Neural progenitor cell (in vitro differentiated cells): Measurements from ENCODE around the gene TAF11. TPM values are rescaled to one million over a fixed set of nuclear protein-coding genes. Genes with fewer than 3 reads are reported as not detected.

Source experiments
- DNase-seq: peaks from one replicate; pipeline ENCODE4 v3.0.0-alpha.2; 2016; ENCODE audit warnings: low spot score
- H2AFZ ChIP-seq: fragments of 200-600 bp; sonication (generic); replicated peaks from 2 replicates; pipeline ENCODE4 v1.6.1; 2016; ENCODE audit warnings: antibody characterized with exemption
- H3F3A ChIP-seq: fragments of 200-600 bp; sonication (generic); 2 replicates; pipeline ENCODE4 v1.6.1; 2016; ENCODE audit warnings: antibody characterized with exemption, low read depth
- H3K27ac ChIP-seq: fragments of 200-600 bp; sonication (generic); 2 replicates; pipeline ENCODE4 v1.5.1; 2016; ENCODE audit warnings: mild to moderate bottlenecking
- H3K27me3 ChIP-seq: fragments of 200-600 bp; sonication (generic); 2 replicates; pipeline ENCODE4 v1.6.1; 2016; ENCODE audit warnings: mild to moderate bottlenecking, moderate library complexity
- H3K36me3 ChIP-seq: fragments of 200-600 bp; sonication (generic); 2 replicates; pipeline ENCODE4 v1.5.1; 2016
- H3K4me1 ChIP-seq: fragments of 200-600 bp; sonication (generic); 2 replicates; pipeline ENCODE4 v1.6.1; 2016; ENCODE audit warnings: mixed run types
- H3K4me2 ChIP-seq: fragments of 200-600 bp; sonication (generic); 2 replicates; pipeline ENCODE4 v1.6.1; 2016
- H3K4me3 ChIP-seq: fragments of 200-600 bp; sonication (generic); 2 replicates; pipeline ENCODE4 v1.5.1; 2016
- H3K79me2 ChIP-seq: fragments of 200-600 bp; sonication (generic); 2 replicates; pipeline ENCODE4 v1.6.1; 2016; ENCODE audit warnings: low read depth
- H3K9ac ChIP-seq: fragments of 200-600 bp; sonication (generic); 2 replicates; pipeline ENCODE4 v1.6.1; 2016
- H3K9me3 ChIP-seq: fragments of 200-600 bp; sonication (generic); 2 replicates; pipeline ENCODE4 v1.5.1; 2016; ENCODE audit warnings: low read depth
- H4K20me1 ChIP-seq: fragments of 200-600 bp; sonication (generic); 2 replicates; pipeline ENCODE4 v1.6.1; 2016; ENCODE audit warnings: low read depth
- H3K27ac Mint-ChIP-seq: 3 replicates; pipeline ENCODE4 v1.8.0; 2021; ENCODE audit warnings: mixed read lengths
- H3K27me3 Mint-ChIP-seq: 2 replicates; pipeline ENCODE4 v1.8.0; 2022; ENCODE audit warnings: low read depth, mild to moderate bottlenecking, inconsistent platforms, moderate library complexity, mixed read lengths; ENCODE audit not compliant: insufficient read depth
- H3K36me3 Mint-ChIP-seq: 3 replicates; pipeline ENCODE4 v1.8.0; 2021; ENCODE audit warnings: mixed read lengths
- H3K4me1 Mint-ChIP-seq: 3 replicates; pipeline ENCODE4 v1.8.0; 2021; ENCODE audit warnings: mixed read lengths
- H3K4me3 Mint-ChIP-seq: 3 replicates; pipeline ENCODE4 v1.8.0; 2021; ENCODE audit warnings: mild to moderate bottlenecking, moderate library complexity, mixed read lengths
- H3K9me3 Mint-ChIP-seq: 3 replicates; pipeline ENCODE4 v1.8.0; 2020; ENCODE audit warnings: mixed read lengths
- EZH2 ChIP-seq: fragments of 200-600 bp; sonication (generic); IDR thresholded peaks from 2 replicates; pipeline ENCODE4 v1.6.1; 2017; ENCODE audit warnings: antibody characterized with exemption, mild to moderate bottlenecking, moderate library complexity
- EZH2phosphoT487 ChIP-seq: fragments of 200-600 bp; sonication (generic); IDR thresholded peaks from 2 replicates; pipeline ENCODE4 v1.6.1; 2017; ENCODE audit warnings: antibody characterized with exemption
- total RNA-seq: library from RNA; depleted of rRNA; stranded (reverse); fragments of >200 nt; gene quantifications from 2 replicates; pipeline ENCODE4 v1.2.3, GENCODE V29; 2015; ENCODE audit warnings: low replicate concordance
- TF ChIP-seq, protein P1 (sequence below): fragments of 200-600 bp; sonication (generic); IDR thresholded peaks from 2 replicates; pipeline ENCODE4 v1.5.1; 2017; ENCODE audit warnings: antibody characterized with exemption, mild to moderate bottlenecking

TAF11 gene
- total RNA-seq, 1 donor from 2014 or later = 75.0 TPM

DNA sequence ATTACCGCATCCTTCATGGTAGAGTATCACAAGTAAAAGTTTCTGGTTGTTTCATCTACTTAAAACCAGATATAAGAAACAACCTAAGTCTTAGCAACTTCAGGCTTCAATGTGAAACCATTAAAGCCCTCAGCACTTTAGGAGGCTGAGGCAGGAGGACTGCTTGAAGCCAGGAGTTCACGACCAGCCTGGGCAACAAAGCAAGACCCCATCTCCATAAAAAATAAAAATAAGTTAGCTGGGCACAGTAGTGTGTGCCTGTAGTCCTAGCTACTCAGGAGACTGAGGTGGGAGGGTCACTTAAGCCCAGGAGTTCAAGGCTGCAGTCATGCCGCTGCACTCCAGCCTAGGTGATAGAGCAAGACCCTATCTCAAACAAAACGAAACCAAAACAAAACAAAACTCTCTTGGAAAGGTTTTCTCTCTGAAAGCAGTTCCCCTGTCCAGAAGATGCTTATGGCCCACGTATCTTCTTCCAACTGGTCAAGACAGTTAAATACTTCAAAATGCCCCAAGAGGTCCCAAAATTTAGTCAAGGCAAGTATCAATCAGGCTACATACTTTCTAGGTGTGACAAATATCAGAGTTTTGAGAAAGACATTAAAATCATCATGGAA is 9.9 kb downstream of the TAF11 start:
- DNase-seq = no peak
- Histone ChIP-seq H3K27ac (no peak overlapping the region), H3K4me3 (no peak overlapping the region), H4K20me1 (no peaks in the 10 kb centered on the region), H3K4me2 (no peak overlapping the region), H3K9ac (no peak overlapping the region), H3K79me2 (no peaks in the 10 kb centered on the region), H3K9me3 (no peaks in the 10 kb centered on the region), H3K4me1 (no peaks in the 10 kb centered on the region), H3F3A (peaks cover 28% of the 10 kb centered on the region), H3K36me3 (peaks cover 7% of the 10 kb centered on the region), H3K27me3 (no peaks in the 10 kb centered on the region), H2AFZ (no peak overlapping the region)
- Mint-ChIP-seq H3K9me3 (no peaks in the 10 kb centered on the region), H3K36me3 (peaks cover 10% of the 10 kb centered on the region), H3K4me1 (no peaks in the 10 kb centered on the region), H3K27ac (no peak overlapping the region), H3K4me3 (no peak overlapping the region), H3K27me3 (no peaks in the 10 kb centered on the region)
- no peak for TF ChIP-seq EZH2
- TF ChIP-seq, protein P1, sequence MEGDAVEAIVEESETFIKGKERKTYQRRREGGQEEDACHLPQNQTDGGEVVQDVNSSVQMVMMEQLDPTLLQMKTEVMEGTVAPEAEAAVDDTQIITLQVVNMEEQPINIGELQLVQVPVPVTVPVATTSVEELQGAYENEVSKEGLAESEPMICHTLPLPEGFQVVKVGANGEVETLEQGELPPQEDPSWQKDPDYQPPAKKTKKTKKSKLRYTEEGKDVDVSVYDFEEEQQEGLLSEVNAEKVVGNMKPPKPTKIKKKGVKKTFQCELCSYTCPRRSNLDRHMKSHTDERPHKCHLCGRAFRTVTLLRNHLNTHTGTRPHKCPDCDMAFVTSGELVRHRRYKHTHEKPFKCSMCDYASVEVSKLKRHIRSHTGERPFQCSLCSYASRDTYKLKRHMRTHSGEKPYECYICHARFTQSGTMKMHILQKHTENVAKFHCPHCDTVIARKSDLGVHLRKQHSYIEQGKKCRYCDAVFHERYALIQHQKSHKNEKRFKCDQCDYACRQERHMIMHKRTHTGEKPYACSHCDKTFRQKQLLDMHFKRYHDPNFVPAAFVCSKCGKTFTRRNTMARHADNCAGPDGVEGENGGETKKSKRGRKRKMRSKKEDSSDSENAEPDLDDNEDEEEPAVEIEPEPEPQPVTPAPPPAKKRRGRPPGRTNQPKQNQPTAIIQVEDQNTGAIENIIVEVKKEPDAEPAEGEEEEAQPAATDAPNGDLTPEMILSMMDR = no peak
- no peak for TF ChIP-seq EZH2phosphoT487

GRCh38 chr6:34877259-34877658 is 10.6 kb downstream of the TAF11 start:
- Histone ChIP-seq H3F3A (peaks cover 28% of the 10 kb centered on the region), H3K36me3 (peaks cover 7% of the 10 kb centered on the region)
- peaks cover 10% of the 10 kb centered on the region for H3K36me3 Mint-ChIP-seq

DNA sequence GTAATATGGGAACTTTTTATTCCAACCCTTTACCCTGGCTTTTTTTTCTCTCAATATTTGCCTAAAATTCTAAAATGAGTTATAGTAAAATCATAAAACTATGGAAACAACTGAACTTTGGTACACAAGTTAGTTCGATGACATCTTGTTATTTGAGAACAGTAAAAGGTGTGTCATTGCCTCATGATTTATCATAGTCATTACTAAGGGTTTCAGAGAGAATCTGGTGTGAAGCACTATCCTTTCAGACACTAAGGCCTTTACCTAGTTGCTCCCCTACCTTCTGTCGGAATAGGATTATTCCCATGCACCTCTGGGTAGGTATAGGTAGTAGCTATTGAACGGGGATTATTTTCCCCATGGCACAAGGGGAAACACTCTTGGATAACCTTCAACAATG is 11.4 kb downstream of the TAF11 start:
- H3K36me3 Mint-ChIP-seq = peaks cover 10% of the 10 kb centered on the region
- no peak overlapping the region for H3K27ac Mint-ChIP-seq
- no peak for TF ChIP-seq EZH2phosphoT487
- no peak for TF ChIP-seq EZH2
- TF ChIP-seq, protein P1 = no peak

More at GRCh38 chr6:34877259-34877658, 10.6 kb downstream of the TAF11 start:
- Mint-ChIP-seq H3K27ac (no peak overlapping the region), H3K4me3 (no peak overlapping the region), H3K9me3 (no peaks in the 10 kb centered on the region), H3K27me3 (no peaks in the 10 kb centered on the region), H3K4me1 (no peaks in the 10 kb centered on the region)
- H3K4me3 ChIP-seq = no peak overlapping the region
- no peaks in the 10 kb centered on the region for H3K4me1 ChIP-seq
- no peak overlapping the region for H3K4me2 ChIP-seq
- DNase-seq = no peak
- no peaks in the 10 kb centered on the region for H3K79me2 ChIP-seq
- H2AFZ ChIP-seq = no peak overlapping the region
- no peak for TF ChIP-seq EZH2
- TF ChIP-seq EZH2phosphoT487 = no peak
- no peaks in the 10 kb centered on the region for H4K20me1 ChIP-seq
- no peak overlapping the region for H3K27ac ChIP-seq
- H3K27me3 ChIP-seq = no peaks in the 10 kb centered on the region
- H3K9ac ChIP-seq = no peak overlapping the region
- no peaks in the 10 kb centered on the region for H3K9me3 ChIP-seq

More for the DNA sequence above, 11.4 kb downstream of the TAF11 start:
- H4K20me1 ChIP-seq = no peaks in the 10 kb centered on the region
- H3K9ac ChIP-seq = no peak overlapping the region
- H3K4me1 ChIP-seq = no peaks in the 10 kb centered on the region
- H3K4me3 ChIP-seq = no peak overlapping the region
- H3K9me3 ChIP-seq = no peaks in the 10 kb centered on the region
- H3K27ac ChIP-seq = no peak overlapping the region
- no peaks in the 10 kb centered on the region for H3K4me1 Mint-ChIP-seq
- no peak overlapping the region for H2AFZ ChIP-seq
- no peaks in the 10 kb centered on the region for H3K27me3 Mint-ChIP-seq
- peaks cover 7% of the 10 kb centered on the region for H3K36me3 ChIP-seq
- peaks cover 28% of the 10 kb centered on the region for H3F3A ChIP-seq
- no peak overlapping the region for H3K4me2 ChIP-seq
- H3K79me2 ChIP-seq = no peaks in the 10 kb centered on the region
- H3K27me3 ChIP-seq = no peaks in the 10 kb centered on the region
- DNase-seq = no peak
- no peak overlapping the region for H3K4me3 Mint-ChIP-seq
- no peaks in the 10 kb centered on the region for H3K9me3 Mint-ChIP-seq
